ENCODE measurements around the gene OR4Q3. TPM values are rescaled to one million over a fixed set of nuclear protein-coding genes. Genes with fewer than 3 reads are reported as not detected.

OR4Q3 gene
- not detected in 2 replicates for total RNA-seq

GRCh38 chr14:19743256-19743655 is at the start of gene OR4Q3:
Gene OR4Q3 (plus strand): TSS chr14:19743571.

DNA sequence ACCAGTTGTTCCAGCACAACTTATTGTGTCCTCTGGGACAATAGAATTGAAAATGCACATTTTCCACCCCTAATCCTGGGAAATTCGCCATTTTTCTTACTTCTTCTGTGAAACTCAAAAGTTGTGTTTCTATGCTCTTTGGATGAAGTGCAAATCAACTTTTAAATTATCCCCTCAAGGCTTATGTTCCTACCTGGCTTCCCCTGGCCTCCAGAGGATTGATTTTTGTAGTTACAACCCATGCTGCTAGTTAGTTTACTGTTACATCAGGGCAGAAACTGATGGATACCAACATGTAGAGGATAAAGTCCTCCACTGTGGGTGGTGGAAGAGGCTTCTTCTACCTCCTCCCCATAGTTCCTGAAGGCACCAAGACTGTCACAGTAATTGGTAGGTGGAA is 29.8 kb downstream of the OR4Q3 start, which contains the start of gene OR4M1:
TSS of gene OR4M1 (plus strand) at position 301 of the 400 bp plus-strand sequence. CDS start 6,819 bp downstream, outside the sequence.

Other genes starting within 250 kb of the OR4Q3 start
- not detected in 2 replicates for gene OR11H2, start 29.7 kb upstream of the OR4Q3 start, total RNA-seq
- not detected in 2 replicates for gene OR4M1, start 29.9 kb downstream of the OR4Q3 start, total RNA-seq
- gene OR4N2, start 60.2 kb downstream of the OR4Q3 start, total RNA-seq: not detected in 2 replicates
- gene OR4K2, start 131.6 kb downstream of the OR4Q3 start, total RNA-seq: not detected in 2 replicates
- not detected in 2 replicates for gene OR4K5, start 177.0 kb downstream of the OR4Q3 start, total RNA-seq
- not detected in 2 replicates for gene OR4K1, start 187.3 kb downstream of the OR4Q3 start, total RNA-seq
- not detected in 2 replicates for gene OR4K15, start 232.0 kb downstream of the OR4Q3 start, total RNA-seq